ENCODE measurements around the gene DEAF1.

DEAF1 gene

DNA sequence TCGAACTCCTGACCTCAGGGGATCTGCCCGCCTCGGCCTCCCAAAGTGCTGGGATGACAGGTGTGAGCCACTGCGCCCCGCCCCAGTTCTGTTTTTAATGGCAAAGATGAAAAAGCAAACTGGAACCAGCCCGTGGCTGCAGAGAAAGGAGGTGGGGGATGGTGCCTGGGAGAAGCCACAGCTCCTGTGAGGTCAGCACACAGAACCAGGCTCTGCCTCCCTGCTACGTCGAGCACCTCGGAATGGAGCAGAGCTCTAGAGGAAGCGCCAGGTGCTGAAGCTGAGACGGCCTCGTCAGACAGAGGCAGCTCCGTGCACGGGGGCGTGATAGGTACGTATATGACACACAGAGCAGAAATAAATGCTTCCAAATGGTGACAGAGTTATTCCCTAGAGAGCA, 49.5 kb downstream of the DEAF1 start:
- DNase-seq (ENCODE audit: low spot score): peak; percentile 70

DNA sequence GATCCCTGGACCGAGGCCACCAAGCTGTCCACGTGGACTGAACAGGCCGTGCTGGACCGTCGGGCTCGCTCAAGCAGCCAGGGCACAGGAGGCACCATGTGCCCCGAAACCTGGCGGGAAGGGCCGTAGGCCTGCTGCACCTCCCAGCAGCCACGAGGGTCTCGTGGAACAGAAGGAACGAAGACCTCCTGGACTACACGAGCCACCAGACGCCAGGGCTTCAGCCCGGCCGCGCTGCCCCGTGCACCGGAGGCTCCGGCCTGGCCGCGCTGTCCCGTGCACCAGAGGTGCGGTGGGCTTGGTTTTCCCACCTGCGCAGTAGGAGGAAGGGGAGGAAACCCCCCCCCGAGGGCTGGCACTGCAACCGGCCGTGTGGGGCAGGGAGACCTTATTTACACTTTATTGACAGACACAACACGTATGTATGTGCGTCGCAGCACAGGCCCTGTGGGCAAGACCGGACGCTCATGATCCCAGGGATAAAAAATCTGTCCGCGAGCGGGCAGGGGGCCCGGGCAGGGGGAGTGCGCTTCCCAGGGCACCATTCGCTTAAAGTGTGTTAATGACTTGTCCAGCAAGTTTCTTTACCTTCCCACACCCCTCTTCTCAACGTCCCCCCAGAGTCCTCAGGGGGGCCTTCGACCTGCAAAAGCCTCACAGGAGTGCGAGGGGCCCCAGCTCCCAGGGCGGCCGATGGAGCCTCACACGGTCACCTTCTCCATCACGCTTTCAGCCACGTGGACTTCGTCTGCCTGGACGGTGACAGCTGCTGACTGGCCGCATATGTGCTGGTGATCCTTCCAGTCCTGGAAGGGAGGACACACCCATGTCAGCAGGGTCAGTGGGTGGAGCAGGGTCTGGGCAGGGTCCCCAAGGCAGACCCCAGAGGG, 50.9 kb downstream of the DEAF1 start:
- no peak for DNase-seq (ENCODE audit: low spot score)

DNA sequence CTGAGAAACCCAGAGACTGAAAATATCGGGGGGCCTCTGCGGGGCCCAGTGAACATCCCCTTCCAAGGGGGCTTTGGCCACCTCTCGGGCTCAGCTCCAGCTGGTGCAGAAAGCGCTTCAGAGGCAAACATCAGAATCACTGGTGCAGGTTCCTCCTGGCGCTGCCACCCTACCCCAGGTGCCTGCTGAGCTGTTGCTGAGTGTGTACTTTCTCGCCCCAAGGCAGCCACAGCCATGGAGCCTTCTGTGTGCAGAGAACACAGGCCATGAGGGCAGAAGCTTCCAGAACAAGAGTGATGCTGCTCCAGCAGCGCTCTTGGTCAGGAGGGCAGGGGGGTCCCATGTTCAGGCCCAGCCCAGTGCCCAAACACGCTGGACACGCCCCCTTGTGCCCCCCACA, 51.7 kb downstream of the DEAF1 start:
- DNase-seq (ENCODE audit: low spot score): no peak

DNA sequence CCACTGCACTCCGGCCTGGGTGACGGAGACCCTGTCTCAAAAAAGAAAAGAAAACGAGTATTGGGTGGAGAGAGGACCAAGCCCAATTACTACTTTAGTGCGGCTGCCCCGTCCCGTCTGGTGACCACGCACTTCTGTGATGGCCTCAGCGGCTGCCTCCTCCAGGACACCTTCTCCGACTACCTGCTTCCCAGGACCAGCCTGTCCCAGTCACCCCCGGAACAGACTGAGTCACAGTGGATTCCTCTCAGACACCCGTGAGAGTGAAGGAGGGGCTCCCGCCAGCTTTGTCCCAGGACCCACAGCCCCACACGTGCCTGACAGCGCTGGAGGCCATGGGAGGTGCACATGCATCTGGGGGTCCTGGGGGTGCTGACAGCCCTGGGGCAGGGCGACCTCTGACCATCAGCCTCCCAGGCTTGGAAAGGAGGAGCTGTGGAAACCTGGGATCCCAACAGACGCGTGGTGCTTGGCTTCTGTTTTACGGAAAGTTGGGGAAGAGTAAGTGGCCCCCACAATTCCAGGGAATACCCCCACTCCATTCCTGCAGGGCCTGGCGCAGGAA, 53.1 kb downstream of the DEAF1 start:
- no peak for DNase-seq (ENCODE audit: low spot score)

DNA sequence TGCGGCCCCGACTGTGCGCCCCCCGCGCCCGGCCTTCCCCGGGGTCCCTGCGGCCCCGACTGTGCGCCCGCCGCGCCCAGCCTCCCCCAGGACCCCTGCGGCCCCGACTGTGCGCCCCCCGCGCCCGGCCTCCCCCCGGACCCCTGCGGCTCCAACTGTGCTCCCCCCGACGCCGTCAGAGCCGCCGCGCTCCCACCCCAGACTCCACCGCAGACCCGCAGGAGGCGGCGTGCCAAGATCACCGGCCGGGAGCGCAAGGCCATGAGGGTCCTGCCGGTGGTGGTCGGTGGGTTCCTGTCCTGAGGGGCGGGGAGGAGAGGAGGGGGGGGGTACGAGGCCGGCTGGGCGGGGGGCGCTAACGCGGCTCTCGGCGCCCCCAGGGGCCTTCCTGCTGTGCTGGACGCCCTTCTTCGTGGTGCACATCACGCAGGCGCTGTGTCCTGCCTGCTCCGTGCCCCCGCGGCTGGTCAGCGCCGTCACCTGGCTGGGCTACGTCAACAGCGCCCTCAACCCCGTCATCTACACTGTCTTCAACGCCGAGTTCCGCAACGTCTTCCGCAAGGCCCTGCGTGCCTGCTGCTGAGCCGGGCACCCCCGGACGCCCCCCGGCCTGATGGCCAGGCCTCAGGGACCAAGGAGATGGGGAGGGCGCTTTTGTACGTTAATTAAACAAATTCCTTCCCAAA, 54.9 kb downstream of the DEAF1 start:
- DNase-seq (ENCODE audit: low spot score): no peak

DNA sequence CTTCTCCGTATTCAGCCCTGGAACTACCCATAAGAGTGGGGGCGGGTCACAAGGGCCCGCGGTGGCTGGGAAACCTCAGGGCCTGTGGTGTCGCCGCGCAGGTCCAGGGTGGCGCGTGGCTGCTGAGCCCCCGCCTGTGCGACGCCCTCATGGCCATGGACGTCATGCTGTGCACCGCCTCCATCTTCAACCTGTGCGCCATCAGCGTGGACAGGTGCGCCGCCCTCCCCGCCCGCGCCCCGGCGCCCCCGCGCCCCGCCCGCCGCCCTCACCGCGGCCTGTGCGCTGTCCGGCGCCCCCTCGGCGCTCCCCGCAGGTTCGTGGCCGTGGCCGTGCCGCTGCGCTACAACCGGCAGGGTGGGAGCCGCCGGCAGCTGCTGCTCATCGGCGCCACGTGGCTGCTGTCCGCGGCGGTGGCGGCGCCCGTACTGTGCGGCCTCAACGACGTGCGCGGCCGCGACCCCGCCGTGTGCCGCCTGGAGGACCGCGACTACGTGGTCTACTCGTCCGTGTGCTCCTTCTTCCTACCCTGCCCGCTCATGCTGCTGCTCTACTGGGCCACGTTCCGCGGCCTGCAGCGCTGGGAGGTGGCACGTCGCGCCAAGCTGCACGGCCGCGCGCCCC, 55.6 kb downstream of the DEAF1 start:
- no peak for DNase-seq (ENCODE audit: low spot score)

DNA sequence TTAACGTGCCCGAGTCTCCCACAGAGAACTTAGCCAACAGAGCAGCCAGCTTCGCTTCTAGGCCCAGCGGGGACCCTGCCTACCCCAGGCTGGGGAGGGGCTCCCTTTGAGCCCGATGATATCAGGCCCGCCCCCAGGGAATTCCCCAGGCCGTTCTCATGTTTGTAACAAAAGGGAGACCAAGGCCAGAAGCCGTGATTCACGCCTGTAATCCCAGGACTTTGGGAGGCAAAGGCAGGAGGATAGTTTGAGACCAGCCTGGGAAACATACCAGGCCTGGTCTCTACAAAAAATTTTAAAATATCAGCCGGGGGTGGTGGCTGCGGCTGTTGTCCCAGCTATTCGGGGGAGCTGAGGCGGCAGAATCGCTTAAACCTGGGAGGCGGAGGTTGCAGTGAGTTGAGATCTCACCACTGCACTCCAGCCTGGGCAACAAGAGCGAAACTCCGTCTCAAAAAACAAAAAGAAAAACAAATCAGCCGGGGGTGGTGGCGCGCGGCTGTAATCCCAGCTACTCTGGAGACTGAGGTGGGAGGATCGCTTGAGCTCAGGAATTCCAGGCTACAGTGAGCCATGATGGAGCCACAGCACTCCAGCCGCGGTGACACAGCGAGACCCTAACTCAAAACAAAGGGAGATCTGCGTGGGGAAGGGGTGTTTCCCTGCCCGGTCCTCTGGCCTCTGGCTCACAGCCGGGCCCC, 56.2 kb downstream of the DEAF1 start:
- no peak for DNase-seq (ENCODE audit: low spot score)

DNA sequence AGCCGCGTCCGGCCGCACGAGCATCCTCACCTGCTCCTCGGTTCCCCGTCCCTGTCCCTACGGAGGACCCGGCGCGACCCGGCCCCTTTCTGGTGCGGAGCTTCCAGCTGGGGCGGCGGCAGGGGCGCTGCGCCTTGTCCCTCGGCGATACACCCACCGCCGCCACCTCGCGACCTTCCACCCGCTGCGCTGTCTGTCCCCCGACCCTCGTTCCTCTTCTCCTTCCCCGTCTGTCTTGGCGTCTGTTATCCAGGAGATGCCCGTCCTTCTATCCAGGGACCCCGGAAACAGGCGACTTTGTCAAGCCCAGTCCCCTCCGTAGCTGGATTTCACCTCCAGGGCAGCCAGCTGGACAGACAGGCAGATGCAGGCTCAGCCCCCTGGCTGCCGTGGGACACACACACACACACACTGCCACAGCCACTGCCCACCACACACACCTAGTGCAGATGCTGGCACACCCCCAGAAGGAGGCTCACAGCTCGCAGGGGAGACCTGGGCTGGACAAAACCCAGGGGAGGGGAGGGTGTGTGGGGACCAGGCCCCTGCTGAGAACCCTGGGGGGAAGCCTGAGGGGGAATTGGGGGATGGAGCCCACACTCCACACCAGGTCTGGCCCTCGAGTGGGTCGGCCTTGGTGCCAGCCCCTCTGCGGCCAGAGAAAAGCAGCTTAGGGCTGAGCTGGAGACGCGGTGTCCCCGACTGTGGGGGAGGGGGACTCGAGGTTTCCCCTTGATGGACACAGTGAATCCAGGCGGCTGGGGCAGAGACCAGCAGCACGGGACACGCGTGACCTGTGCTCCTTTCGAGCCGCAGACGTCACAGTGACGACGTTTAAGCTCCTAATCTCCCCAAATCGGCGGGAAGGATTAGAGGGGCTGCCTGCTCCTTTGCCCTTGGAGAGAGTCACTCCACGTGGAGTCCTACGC, 57.2 kb downstream of the DEAF1 start:
- DNase-seq (ENCODE audit: low spot score): no peak

DNA sequence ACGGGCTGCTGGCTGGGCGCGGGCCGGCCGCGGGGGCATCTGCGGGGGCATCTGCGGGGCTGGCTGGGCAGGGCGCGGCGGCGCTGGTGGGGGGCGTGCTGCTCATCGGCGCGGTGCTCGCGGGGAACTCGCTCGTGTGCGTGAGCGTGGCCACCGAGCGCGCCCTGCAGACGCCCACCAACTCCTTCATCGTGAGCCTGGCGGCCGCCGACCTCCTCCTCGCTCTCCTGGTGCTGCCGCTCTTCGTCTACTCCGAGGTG, 57.8 kb downstream of the DEAF1 start:
- DNase-seq (ENCODE audit: low spot score): no peak

DNA sequence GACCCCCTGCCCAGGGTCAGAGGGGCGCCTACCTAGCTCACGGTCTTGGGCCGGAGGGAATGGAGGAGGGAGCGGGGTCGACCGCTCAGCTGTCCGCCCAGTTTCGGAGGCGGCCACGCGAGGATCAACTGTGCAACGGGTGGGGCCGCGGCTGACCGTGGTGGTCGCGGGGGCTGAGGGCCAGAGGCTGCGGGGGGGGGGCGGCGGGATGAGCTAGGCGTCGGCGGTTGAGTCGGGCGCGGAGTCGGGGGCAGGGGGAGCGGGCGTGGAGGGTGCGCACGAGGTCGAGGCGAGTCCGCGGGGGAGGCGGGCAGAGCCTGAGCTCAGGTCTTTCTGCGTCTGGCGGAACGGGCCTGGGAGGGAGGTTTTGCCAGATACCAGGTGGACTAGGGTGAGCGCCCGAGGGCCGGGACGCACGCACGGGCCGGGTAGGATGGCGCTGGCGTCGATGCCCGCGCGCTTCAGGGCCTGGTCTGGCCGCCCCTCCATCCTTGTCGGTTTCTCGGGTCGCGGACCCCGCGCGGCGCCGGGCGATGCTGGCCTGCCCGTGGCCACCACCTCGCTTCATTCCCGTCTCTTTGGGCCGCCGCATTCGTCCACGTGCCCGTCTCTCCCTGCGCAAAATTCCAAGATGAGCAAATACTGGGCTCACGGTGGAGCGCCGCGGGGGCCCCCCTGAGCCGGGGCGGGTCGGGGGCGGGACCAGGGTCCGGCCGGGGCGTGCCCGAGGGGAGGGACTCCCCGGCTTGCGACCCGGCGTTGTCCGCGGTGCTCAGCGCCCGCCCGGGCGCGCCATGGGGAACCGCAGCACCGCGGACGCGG, 58.3 kb downstream of the DEAF1 start, which contains the start of gene DRD4:
Gene DRD4 (plus strand): TSS at position 759 of the 822 bp plus-strand sequence. CDS start 36 bp downstream, at position 795.
- DNase-seq (ENCODE audit: low spot score): no peak

DNA sequence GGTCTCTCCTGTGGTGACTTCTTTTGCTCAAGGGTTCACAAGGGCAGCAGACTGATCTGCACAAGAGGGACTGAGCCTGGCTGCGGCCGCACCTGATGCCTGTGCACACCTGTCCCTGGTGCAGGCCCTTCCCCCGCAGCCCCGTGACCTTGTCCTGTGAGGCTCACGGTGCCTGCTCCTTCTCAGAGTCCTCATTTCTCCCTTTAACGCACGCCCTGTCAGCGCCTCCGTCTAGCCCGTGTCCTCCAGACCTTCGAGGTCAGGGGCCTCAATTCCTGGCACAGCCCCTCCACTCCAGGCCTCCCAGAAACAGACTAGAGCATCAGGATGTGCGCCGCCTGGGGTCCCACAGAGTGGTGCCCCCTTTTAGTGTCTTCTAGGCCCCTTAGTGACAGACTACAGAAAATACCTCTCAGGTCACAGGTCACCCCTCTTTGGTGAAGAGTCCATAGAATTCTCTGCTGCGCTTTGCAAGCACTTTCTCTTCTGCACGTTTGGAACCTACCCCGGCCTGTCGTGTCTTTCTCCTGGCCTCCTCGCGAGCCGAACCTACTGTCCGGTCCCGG, 59.0 kb downstream of the DEAF1 start:
- DNase-seq (ENCODE audit: low spot score): no peak

DNA sequence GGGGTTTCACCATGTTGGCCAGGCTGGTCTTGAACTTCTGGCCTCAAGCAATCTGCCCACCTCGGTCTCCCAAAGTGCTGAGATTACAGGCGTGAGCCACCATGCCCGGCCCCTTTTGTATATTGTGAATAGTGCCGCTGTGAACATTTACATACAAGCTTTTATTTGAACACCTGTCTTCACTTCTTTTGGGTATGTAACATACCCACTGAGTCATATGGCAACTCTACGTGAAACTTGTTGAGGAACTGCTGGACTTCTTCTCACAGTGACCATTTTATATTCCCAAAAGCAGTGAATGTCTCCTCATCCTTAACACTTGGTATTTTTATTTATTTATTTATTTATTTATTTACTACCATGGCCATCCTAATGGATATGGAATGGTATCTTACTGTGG, 64.2 kb downstream of the DEAF1 start:
- no peak for DNase-seq (ENCODE audit: low spot score)

DNA sequence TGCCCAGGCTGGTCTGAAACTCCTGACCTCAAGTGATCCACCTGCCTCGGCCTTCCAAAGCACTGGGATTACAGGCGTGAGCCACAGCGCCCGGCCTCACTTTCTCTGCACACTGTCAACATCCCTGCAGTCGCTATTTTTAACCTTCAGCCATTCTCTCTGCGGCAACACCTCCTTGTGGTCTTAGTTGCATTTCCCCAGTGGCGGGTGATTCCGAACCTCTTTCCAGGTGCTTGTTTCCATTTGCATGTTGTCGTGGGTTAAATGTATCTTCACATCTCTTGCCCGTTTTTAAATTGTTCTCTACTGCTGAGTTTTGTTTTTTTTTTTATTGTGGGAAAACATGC, 65.8 kb downstream of the DEAF1 start:
- no peak for DNase-seq (ENCODE audit: low spot score)

DNA sequence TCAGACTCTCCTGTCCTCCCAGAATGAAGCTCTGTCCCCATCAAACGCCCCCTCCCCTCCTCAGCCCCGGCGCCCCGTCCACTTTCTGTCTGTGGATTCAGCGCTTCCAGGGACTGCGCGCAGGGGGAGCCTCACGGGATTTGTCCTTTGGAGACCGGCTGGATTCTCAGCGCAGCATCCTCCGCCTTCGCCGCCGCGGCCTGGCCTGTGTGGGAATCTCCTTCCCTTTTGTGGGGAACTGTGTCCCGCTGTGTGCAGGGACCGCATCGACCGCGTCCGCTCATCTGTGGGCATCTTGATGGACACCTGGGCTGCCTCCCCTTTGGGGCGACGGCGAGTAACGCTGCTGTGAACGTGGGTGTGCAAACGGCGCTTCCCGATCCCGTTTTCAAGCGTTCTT, 67.0 kb downstream of the DEAF1 start:
- DNase-seq (ENCODE audit: low spot score): no peak

DNA sequence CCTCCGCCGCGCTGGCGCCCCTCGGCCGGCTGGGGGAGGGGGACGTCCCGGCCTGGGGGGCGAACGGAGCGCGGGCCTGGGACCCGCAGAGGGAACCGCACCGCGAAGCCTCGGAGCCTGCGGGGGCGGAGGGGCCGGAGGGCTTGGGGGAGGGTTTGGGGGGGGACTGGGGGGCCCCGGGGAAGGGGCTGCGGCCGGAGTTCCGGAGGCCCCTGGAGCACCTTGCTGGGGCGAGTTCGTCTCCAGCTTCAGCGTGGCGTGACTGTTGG, 67.8 kb downstream of the DEAF1 start:
- no peak for DNase-seq (ENCODE audit: low spot score)

DNA sequence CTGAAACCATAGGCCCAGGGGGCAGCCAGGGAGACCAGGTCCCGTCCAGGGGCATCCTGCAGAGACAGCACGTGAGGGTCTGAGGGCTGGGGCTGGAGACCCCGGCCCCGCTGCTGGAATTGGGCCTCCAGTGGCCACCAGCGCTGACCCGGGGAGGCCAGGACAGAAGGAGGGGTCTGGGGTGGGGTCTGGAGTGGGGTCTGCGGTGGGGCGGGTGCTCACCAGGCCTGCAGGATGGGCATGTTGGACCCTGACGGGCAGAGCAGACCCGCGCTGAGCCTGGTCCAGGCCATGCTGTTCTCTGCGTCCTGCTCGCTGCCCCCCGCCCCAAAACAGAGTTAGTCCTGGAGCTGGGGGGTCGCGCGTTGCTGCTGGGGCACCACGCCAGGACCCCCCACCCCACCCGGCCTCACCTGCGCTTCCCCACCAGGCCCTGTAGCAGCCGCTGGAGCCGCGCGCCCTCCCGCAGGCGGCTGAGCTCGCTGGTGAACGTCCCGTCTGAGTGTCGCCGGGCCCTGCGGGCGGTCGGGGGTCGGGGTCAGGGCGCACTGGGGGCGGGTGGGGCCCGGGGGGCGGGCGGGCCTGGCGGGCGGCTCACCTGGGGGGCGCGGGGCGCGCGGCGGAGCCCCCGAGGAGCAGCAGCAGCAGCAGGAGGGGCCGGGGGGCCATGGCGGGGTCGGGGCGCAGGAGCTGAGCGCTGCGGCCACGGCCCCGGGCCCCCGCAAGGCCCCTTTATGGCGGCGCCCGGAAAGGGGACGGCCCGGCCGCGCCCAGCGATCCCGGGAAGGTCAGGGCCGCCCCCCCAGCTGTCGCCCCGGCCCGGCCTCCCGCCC, 68.3 kb downstream of the DEAF1 start, which contains the start of gene SCT:
Gene SCT (minus strand): TSS at position 707 of the 833 bp plus-strand sequence. CDS start 38 bp downstream, at position 669.
- no peak for DNase-seq (ENCODE audit: low spot score)

DNA sequence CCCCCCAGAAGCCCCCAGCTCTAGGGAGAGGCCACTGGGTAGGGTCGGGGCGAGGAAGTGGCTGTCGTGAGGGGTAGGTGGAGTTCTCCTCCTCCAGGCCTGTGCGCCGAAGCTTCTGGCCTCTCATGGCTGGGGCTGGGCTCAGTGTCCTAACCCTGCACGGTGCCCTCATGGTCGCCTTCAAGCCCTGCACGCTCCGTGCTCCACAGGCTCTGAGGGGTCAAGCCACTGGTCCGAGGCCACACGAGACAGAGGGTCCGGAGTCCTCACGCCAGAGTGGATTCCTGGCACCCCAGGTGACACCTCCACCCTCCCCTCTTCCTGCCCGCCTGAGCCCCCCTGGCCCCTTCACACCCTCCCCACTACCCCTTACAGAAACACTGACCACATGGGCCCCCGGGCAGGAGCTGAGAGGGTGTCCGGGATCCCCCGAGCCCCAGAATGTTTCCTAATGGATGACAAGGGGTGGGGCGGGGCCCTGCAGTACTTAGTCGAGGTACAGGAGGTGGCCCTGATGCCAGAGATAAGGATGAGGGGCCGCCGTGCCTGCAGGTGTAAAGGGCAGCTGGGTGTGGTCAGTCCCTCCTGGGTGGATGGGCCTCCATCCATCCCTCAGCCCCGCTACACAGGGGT, 69.3 kb downstream of the DEAF1 start:
- DNase-seq (ENCODE audit: low spot score): no peak

DNA sequence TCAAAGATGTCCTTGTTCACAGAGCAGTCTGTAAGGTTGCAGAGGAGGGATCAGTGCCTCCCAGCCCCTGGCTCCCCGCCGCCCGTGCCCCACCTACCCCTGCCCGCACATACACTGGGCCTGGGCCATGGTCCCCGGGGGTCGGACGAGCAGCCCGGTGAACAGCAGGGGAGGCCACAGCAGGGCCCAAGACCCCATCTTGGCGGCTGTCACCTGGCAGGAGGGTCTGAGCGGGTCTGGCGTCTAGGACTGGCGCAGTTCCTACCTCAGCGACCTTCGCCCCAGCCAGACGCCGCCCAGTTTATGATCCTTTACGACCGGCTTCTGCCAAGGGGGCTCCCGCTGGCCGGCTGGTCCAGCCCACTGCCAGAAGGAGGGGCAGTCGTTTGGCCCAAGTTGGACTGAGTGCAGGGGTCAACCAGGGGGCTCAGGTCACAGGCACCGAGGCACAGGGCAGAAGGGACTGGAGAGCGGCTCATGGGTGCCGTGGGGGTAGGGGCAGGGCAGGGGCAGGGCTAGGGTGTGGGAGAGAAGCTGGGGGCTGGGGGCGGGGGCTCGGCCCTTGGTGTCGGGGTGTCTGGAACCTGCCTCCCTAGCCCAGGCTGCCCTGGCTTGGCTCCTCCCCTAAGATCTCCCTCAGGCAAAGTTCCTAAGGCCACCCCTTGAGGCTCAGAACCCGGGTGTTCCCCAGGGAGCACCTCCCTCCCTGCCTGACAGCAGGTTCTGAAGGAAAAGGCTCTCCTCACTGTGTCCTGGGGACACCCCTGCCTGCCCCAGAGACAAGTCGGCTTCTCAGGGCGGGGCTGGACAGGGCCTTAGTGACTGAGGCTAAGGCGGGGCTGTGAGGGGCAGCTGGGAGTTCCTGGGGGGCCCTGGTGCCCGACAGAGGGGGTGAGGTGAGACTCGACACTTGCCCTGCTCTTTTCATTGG, 70.1 kb downstream of the DEAF1 start, which contains the start of gene CDHR5:
Gene CDHR5 (minus strand): TSS at position 251 of the 931 bp plus-strand sequence. CDS start 53 bp downstream, at position 198.
- no peak for DNase-seq (ENCODE audit: low spot score)

Data from putamen (tissue), 1 donor.